Tibial nerve (tissue), 4 donors: Measurements from ENCODE around the gene OR2F1. TPM values are rescaled to one million over a fixed set of nuclear protein-coding genes. Genes with fewer than 3 reads are reported as not detected.

Experiments used
- DNase-seq, 2 donors: peaks; one replicate each; pipeline ENCODE4 v3.0.0-alpha.2; 2019; ENCODE audit warnings: low spot score in 2 of 2
- H3K27ac ChIP-seq, 4 donors: fragments of 200-600 bp; sonication (generic) in 3 of 4; one replicate each; pipeline ENCODE4 v1.5.1; 2017 to 2019; ENCODE audit warnings: mild to moderate bottlenecking in 1 of 4
- H3K27me3 ChIP-seq, 2 donors: fragments of 200-600 bp; sonication (generic) in 1 of 2; one replicate each; pipeline versions ENCODE4 v1.5.1 to v1.6.0; 2017 to 2019
- H3K36me3 ChIP-seq, 3 donors: fragments of 200-600 bp; sonication (generic); one replicate each; pipeline ENCODE4 v1.5.1; 2018 to 2019
- H3K4me1 ChIP-seq, 4 donors: fragments of 200-600 bp; sonication (generic) in 3 of 4; one replicate each; pipeline ENCODE4 v1.5.1; 2017 to 2019
- H3K4me3 ChIP-seq, 4 donors: fragments of 200-600 bp; sonication (generic) in 3 of 4; one replicate each; pipeline ENCODE4 v1.5.1; 2017 to 2019; ENCODE audit warnings: mild to moderate bottlenecking in 1 of 4, moderate library complexity in 1 of 4
- H3K9me3 ChIP-seq, 4 donors: fragments of 200-600 bp; sonication (generic) in 3 of 4; one replicate each; pipeline ENCODE4 v1.5.1; 2017 to 2019
- EP300 ChIP-seq, 2 donors: sonication (generic); formaldehyde crosslinking; IDR thresholded peaks; one replicate each; pipeline ENCODE4 v1.6.1; 2017; ENCODE audit warnings: antibody characterized with exemption in 2 of 2, mild to moderate bottlenecking in 1 of 2
- POLR2A ChIP-seq, 2 donors: fragments of 450-650 bp; IDR thresholded peaks; one replicate each; pipeline ENCODE4 v1.6.1; 2017; ENCODE audit warnings: antibody characterized with exemption in 2 of 2, mild to moderate bottlenecking in 2 of 2, moderate library complexity in 2 of 2
- WGBS, 2 donors: methylation state at CpG; one replicate each; pipeline ENCODE4 v1.1.5; 2018; 5-methylcytosine and 5-hydroxymethylcytosine counted together
- total RNA-seq, 4 donors: library from RNA; depleted of rRNA; stranded (reverse); fragments of >200 nt; gene quantifications; one replicate each; pipeline ENCODE4 v1.1.0, GENCODE V29; 2016
- TF ChIP-seq, protein P1 (sequence below), 5 experiments: fragments of 200-600 bp in 3 of 5; fragments of 450-650 bp in 2 of 5; sonication (generic) in 3 of 5; IDR thresholded peaks; one replicate each; pipeline ENCODE4 v1.5.1; 2016 to 2019; ENCODE audit warnings: antibody characterized with exemption in 5 of 5, mild to moderate bottlenecking in 3 of 5, moderate library complexity in 2 of 5

Gene OR2F1
- total RNA-seq, 4 donors from 2014 or later = not detected

DNA sequence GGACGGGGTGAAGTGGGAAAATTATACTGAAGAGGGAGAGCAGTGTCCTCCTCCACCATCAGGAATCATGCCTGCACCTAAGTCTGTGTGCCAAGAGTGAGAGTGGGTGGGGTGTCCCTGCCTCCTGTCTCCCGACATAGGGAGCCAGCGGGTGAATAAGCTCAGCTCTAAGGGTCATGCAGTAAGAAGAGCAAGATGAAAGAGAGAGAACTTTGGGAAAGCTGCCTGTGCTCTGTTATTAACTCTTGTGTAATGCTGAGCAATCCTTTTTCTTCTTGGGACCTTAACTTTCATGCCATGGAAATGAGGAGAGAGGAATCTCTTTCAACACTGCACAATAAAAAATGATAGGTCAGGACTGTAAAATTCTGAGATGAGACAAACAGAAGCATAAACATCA, 44.8 kb upstream of the OR2F1 start:
- Histone ChIP-seq H3K27me3 (no peaks in the 10 kb centered on the region), H3K4me1 (peaks cover 0 to 6% (median 0%) of the 10 kb centered on the region in 4 donors), H3K9me3 (no peaks in the 10 kb centered on the region), H3K36me3 (no peaks in the 10 kb centered on the region), H3K27ac (no peak overlapping the region), H3K4me3 (no peak overlapping the region)
- WGBS, 2 donors = 61 to 70% methylated on average over 3 of the region's 3 CpGs
- DNase-seq = no peak
- TF ChIP-seq EP300 (IDR thresholded peaks at IDR 0.05) (no peak), POLR2A (IDR thresholded peaks at IDR 0.05) (no peak)
- TF ChIP-seq, protein P1, sequence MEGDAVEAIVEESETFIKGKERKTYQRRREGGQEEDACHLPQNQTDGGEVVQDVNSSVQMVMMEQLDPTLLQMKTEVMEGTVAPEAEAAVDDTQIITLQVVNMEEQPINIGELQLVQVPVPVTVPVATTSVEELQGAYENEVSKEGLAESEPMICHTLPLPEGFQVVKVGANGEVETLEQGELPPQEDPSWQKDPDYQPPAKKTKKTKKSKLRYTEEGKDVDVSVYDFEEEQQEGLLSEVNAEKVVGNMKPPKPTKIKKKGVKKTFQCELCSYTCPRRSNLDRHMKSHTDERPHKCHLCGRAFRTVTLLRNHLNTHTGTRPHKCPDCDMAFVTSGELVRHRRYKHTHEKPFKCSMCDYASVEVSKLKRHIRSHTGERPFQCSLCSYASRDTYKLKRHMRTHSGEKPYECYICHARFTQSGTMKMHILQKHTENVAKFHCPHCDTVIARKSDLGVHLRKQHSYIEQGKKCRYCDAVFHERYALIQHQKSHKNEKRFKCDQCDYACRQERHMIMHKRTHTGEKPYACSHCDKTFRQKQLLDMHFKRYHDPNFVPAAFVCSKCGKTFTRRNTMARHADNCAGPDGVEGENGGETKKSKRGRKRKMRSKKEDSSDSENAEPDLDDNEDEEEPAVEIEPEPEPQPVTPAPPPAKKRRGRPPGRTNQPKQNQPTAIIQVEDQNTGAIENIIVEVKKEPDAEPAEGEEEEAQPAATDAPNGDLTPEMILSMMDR (IDR thresholded peaks at IDR 0.05) = no peak

DNA sequence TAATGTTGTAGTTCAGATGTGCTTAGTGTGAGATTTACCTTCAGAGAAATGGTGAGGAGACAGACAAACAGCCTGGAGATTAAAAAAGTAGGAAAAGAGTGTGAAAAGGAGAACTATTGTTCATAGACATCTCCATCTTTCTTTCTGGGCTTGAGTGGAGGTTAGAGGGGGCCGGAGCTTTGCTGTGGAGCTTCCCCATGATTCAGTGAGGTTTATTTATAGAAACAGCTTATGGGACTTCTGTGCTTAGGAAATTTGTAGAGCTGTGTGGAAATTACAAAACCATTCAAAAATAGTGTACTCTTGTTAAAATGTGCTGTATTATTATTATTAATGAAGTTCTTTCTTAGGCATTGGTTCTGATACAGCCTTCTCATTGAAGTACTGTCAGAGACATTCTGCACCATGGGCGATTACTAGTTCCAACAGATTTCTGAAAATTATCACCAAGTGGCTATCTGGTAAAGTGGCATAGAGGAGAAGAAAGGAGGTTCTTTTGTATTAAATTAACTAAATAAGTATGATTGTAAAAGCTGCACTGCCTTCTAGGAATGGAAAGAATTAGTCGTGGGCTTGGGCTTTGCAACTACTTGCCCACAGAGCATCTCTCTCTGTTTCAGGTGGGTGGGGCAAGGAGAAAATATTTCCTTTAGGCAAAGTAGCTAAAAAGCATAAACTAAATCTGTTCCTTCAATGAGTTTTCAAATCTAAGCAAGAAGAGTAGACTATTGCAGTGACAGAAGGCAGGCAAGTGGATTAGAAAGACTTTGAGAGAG, 44.0 kb upstream of the OR2F1 start:
- Histone ChIP-seq H3K27me3 (no peaks in the 10 kb centered on the region), H3K9me3 (no peaks in the 10 kb centered on the region), H3K4me3 (no peak overlapping the region), H3K36me3 (no peaks in the 10 kb centered on the region), H3K4me1 (no peaks in the 10 kb centered on the region), H3K27ac (no peak overlapping the region)
- no peak for DNase-seq
- TF ChIP-seq, protein P1 (IDR thresholded peaks at IDR 0.05) = no peak
- TF ChIP-seq POLR2A (IDR thresholded peaks at IDR 0.05) (no peak), EP300 (IDR thresholded peaks at IDR 0.05) (no peak)
- WGBS, 2 donors = 62 to 70% methylated on average over 3 of the region's 3 CpGs

DNA sequence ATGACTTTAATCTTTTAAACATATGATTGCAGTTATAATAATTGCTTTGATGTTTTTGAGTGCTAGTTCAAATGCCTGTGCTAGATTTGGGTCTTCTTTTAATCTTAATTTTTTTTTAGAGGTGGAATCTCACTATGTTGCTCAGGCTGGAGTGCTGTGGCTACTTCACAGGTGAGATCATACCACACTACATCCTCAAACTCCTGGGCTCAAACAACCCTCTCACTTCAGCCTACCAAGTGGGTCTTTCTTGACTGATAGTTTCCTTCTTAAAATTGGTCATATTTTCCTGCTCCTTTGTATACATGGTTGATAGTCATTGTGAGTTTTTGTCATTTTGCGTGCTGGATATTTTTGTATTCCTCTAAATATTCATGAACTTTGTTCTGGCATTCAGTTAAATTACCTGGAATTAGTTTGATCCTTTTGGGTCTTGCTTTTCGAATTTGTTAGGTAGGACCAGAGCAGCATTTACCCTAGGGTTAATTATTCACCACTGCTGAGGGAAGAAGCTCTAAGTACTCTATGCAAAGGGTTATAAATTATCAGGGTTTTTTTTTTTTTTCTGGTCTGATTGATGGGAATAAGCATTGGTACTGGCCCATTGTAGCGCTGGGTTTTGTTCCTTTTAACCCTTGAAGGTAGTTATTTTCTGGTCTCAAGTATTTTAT, 40.6 kb upstream of the OR2F1 start:
- H3K4me1 ChIP-seq = no peaks in the 10 kb centered on the region
- 89 to 92% methylated on average over 3 of the region's 3 CpGs for WGBS, 2 donors
- TF ChIP-seq EP300 (IDR thresholded peaks at IDR 0.05) (no peak), POLR2A (IDR thresholded peaks at IDR 0.05) (no peak)
- TF ChIP-seq, protein P1 (IDR thresholded peaks at IDR 0.05) = no peak

DNA sequence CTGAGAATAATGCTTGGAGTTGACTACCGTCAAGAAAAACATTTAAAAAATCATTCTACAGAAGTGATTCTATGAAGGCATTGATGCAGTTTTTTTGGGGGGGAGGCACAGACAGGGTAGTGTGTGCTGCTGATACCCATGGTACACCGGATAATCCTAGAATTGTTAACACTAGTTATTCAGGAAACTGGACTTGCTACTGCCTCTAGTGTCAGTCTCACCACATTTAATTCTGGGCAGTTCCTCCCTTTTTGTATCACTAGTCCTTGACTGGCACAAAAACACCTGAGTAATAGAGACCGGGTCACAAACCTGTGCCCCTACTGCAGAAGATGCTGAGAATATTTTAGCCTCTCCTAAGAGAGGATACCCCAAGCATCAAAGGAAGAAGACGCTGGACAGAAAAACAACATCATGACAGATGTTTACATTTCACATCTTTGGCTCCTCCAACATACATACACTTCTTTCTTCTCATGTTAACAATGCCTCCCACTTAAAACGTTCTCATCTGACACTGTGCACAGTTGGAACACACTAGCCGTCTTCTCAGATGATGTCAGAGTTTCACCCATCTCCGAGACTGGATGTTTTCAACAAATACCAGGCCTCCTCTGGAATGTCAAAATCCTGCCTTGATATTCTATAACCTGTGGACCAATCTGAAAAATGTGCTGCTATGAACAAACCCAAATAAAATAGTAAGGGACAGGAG, 39.5 kb upstream of the OR2F1 start:
- TF ChIP-seq, protein P1 (IDR thresholded peaks at IDR 0.05) = no peak
- TF ChIP-seq POLR2A (IDR thresholded peaks at IDR 0.05) (no peak), EP300 (IDR thresholded peaks at IDR 0.05) (no peak)
- H3K27me3 ChIP-seq = no peaks in the 10 kb centered on the region
- no peak overlapping the region for H3K27ac ChIP-seq
- no peak for DNase-seq
- H3K36me3 ChIP-seq = no peaks in the 10 kb centered on the region
- H3K4me1 ChIP-seq = no peaks in the 10 kb centered on the region
- H3K4me3 ChIP-seq = no peak overlapping the region
- WGBS, 2 donors = 58 to 60% methylated on average over 7 of the region's 7 CpGs
- no peaks in the 10 kb centered on the region for H3K9me3 ChIP-seq

More for the DNA sequence above, 40.6 kb upstream of the OR2F1 start:
- H3K9me3 ChIP-seq = no peaks in the 10 kb centered on the region
- no peaks in the 10 kb centered on the region for H3K36me3 ChIP-seq
- H3K4me3 ChIP-seq = no peak overlapping the region
- H3K27me3 ChIP-seq = no peaks in the 10 kb centered on the region
- DNase-seq = no peak
- no peak overlapping the region for H3K27ac ChIP-seq
